Measurements from ENCODE around the gene MAPK4.
"Not testable (repeated sequence)": the region's sequence is repeated elsewhere in the genome, so short reads cannot be mapped to it uniquely, and the experiment has no call there.

GRCh38 chr18:50544476-50544875, 15.4 kb upstream of the MAPK4 start:
- TF ChIP-seq ELF4 (CRISPR knock-in tag; IDR thresholded peaks at IDR 0.05; ENCODE audit: low read depth); CTCF (IDR thresholded peaks at IDR 0.05); CREB1 (CRISPR knock-in tag; IDR thresholded peaks at IDR 0.05); FOXP4 (CRISPR knock-in tag; IDR thresholded peaks at IDR 0.05); MAX (CRISPR knock-in tag; IDR thresholded peaks at IDR 0.05); ZNF232 (CRISPR knock-in tag; IDR thresholded peaks at IDR 0.05); ETV6 (CRISPR knock-in tag; IDR thresholded peaks at IDR 0.05); E2F4 (CRISPR knock-in tag; IDR thresholded peaks at IDR 0.05; ENCODE audit: borderline replicate concordance, low read depth); NFYB (CRISPR knock-in tag; conservative IDR thresholded peaks at IDR 0.05; ENCODE audit: low read depth); USF1 (CRISPR knock-in tag; IDR thresholded peaks at IDR 0.05); TCF7 (CRISPR knock-in tag; IDR thresholded peaks at IDR 0.05; ENCODE audit: low read depth); ZNF263 (CRISPR knock-in tag; IDR thresholded peaks at IDR 0.05; ENCODE audit: low read depth); KAT7 (CRISPR knock-in tag; IDR thresholded peaks at IDR 0.05; ENCODE audit: borderline replicate concordance): not testable (repeated sequence)
